HG03060 (cell line): ENCODE results near the gene ALDH9A1.
"Not testable (repeated sequence)": the region's sequence is repeated elsewhere in the genome, so short reads cannot be mapped to it uniquely, and the experiment has no call there.

ENCODE experiments used
- ATAC-seq: cut with Tn5 transposase; IDR thresholded peaks from one replicate; pipeline ENCODE4 v1.9.1; 2021; ENCODE audit warnings: low read depth, moderate number of reproducible peaks; ENCODE audit not compliant: unreplicated experiment

ALDH9A1 gene

DNA sequence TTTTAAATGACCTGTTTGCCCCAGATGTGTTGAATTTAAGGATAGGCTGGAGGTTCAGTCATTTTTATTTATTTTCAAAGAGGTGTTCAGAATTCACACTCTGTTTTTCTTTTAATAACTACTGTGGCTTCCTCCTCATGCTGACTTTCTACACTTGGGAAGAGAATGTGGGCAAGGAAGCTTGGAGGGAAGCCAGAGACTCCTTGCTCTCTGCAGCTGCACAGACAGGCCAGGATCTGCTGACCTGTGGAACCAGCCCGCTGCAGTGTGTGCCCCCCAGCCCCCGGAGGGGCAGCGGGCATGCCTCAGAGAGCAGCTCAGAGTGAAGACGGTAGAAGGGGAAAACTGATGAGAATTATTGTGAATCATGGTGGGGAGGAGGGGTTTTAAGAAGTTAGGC, 50.4 kb downstream of the ALDH9A1 start:
- ATAC-seq: no peak

DNA sequence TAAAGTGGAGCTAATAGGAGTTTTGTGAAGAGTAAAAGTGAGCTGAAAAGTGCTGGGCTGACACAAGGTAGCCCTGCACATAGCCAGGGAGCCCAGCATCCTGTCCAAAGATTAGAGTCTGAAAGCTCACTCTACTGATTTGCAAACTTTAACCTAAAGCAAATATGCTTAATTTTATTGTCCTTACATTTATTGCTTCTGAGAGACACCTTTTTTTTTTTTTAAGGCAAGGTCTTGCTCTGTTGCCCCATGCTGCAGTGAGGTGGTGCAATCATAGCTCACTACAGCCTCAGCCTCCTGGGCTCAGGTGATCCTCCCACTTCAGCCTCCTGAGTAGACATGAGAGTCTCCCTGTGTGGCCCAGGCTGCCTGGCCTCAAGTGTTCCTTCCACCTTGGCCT, 50.8 kb downstream of the ALDH9A1 start:
- no peak for ATAC-seq

DNA sequence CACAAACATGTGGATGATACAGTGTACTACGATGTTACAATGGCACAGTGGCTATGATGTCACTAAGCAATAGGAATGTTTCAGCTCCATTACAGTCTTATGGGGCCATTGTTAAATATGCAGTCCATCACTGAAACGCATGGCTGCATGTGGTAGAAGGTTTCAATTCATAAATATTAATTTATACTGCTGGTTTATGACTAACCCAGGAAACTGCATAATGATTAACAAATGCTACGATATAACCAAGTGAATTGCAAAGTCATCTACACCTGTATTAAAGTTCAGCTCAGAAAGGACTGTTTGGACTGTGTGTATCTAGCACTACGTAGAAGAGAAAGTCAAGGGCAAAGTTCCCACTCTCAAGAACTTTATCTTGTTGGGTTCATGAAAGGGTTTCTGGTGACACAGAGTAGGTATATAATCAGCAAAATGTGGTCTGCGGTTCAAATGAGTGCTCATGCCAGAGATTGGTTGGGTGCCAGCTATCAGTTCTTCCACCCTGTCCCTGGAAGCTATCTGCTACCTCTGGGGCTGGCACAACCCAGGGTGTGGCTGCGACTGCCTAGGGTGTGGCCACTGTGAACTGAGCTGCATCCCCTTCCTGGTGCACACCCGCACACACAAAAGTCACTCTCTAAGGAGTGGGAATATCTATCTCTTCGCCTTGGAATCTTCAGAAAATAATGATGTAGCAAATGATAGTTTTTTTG, 52.6 kb downstream of the ALDH9A1 start:
- no peak for ATAC-seq

DNA sequence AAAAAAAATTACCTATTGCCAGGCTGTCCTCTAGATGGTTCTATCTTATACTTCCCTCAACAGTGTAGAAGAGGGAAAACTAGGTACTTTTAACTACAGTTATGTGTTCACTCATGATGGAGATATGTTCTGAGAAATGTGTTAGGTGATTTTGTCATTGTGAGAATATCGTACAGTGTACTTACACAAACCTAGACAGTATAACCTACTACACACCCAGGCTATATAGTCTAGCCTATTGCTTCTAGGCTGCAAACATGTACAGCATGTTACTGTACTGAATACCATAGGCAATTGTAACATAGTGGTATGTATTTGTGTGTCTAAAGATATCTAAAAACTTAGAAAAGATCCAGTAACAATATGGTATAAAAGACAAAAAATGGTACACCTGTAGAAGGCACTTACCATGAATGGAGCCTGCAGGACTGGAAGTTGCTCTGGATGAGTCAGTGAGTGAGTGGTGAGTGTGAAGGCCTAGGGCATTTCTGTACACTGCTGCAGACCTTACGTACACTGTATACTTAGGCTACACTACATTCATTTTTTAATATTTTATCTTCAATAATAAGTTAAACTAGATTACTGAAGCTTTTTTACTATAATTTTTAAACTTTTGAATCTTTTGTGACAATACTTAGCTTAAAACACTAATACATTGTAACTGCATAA, 54.2 kb downstream of the ALDH9A1 start:
- no peak for ATAC-seq

DNA sequence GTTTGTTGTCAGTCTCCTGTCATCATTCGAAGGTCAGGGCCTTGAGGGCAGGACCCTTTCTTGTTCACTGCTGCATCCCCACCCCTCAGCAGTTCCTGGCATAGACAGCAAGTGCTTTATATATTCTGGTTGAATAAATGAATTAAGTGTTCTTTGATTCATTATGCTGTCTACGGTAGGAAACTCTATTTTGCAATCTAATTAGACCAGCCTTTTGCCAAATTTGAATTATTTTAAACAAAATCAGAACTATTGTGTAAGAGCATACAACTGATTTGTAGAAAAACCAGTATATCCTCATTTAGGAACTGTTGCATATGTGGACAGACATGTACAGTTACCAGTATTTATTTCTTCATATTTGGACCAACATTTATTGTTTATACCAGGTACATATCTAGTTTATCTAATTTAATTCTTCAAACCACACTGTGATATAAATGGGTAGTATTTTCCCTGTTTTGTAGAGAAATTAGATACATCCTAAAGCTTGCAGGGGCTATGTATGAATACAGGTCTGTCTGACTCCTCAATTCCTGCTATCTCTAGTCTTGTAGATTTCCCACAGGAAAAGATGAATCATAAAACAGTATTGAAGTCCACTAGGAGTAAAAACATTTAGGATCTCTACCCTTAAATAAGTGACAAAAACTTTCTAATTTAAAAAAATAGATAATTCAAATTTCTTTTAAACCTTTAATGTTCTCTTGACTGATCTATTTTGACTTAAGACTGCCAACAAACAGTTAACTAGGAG, 57.0 kb downstream of the ALDH9A1 start:
- no peak for ATAC-seq

DNA sequence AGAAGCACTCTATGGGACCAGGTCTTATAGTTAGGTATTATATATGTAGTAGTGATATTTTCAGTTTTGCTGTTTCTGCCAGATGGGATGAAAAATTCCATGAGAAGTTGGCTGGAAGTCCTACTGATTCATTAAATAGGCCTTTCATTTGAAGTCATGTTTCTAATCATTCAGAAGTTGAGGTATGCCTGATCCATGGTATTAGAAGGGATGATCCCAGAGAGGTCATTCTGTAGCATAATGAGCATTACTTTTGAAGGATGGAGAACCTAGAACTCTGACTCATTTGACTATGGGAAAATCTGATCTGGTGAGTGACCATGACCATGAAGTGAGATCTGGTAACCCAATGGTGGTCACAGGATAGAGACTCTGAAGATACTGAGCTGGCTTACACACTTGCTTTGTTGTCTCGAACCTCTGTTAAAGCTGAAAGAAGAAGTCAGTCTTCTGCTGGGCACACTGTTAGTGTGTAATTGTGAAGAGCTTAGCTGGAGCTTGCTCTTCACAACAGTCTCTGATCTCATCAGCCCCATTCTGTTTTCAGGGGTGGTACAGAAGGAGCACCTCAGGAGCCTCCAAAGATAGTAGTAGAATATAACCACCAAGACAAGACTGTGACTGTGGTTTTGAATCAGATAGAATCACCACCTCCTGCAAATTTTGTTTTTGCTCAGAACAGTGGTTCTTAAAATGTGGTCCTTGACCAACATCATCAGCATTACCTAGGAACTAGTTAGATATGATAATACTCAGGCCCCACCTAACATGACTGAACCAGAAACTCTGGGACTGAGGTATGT, 58.3 kb downstream of the ALDH9A1 start:
- ATAC-seq: no peak

DNA sequence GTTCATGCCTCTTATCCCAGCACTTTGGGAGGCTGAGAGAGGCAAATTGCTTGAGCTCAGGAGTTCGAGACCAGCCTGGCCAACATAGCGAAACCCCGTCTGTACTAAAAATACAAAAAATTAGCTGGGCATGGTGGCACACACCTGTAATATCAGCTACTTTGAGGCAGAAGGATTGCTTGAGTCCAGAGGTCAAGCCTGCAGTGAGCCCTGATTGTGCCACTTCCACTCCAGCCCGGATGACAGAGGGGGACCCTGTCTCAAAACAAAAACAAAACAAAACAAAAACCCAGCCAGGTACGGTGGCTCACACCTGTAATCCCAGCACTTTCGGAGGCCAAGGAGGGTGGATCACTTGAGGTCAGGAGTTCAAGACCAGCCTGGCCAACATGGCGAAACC, 60.2 kb downstream of the ALDH9A1 start:
- ATAC-seq: not testable (repeated sequence)

DNA sequence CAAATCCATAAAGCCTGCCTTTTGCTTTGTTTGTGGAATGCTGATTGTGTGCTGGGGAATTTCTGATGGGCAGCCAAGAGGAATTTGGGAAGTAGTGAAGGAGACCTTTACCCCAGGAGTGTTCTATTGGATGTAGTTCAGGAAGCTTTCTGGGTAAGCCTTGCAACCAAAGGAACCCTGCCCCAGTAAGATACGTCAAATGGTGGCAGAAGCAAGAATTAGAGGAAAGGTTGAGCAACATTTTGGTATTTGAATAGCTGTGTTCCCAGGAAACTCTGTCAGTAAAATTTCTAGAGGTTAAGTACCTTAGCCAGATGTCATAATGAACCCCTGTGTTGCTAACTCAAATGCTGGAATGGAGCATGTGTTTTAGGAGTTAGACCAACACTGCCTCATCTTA, 60.9 kb downstream of the ALDH9A1 start:
- no peak for ATAC-seq

DNA sequence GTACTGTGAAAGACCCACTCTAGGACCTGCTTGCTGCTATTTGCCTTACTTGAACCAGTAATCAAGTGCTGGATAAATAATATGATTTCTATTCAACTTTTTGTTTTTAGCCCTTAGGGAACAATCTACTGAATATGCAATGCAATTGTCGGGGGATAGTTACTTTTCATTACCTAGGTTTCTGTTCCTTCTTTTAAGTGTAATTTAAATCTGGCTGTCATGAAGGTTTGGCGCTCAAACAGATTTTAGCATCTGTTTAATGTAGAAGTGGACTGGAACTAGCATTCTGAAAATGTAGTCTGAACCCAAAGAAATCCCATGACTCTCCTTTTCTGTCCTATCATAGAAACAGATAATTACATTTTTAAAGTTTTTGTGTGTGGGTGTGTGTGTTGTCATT, 62.5 kb downstream of the ALDH9A1 start:
- ATAC-seq: no peak

DNA sequence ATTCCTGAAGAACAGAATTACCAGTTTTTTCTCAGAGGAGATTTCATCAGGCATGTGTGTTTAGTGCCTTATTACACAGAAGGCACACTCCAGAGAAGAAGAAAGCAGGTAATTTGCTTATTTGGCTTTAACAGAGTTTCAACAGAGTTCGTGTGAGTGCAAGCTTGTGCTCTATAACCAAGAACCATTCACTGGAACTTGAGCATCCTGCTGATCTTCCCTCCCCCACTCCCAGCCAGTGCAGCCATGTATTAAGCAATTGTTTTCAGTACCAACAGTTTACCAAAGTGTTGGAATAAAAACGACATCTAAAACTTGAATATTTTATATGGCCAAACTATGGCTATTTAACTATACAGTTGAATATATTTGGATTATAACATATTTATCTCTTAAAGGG, 63.0 kb downstream of the ALDH9A1 start:
- peak; percentile 18 for ATAC-seq

DNA sequence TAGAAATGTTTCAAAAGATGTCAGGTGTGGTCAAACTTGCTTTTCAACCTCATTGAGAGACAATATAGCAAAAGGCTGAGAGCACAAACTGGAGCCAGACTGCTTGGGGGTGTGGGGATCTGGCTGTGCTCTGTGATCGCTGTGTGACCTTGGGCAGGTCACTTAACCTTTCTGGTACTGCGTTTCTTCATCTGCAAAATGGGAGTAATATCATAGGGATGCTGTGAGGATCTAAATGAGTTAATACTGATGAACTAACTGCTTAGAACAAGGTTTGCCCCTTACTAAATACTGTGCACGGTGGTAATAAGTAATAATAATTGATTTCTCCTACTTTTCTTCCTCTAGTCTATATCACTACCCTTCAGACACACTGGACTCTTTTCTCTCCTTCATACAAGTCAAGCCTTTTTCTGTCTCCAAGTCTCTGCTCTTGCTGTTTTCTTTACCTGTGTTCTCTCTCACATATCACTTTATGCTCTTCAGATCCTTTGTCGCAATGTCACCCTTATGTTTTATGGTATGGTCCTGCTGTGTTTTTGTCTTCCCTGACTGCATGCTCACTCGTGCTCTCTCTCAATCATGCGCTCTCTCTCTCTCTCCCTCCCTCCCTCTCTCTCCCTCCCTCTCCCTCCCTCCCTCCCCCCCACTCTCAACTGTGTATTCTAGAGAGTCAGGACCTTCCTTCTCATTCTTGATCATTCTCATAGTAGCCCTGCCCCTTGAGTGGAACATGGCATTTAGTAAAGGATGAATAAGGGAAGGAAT, 64.0 kb downstream of the ALDH9A1 start:
- no peak for ATAC-seq

DNA sequence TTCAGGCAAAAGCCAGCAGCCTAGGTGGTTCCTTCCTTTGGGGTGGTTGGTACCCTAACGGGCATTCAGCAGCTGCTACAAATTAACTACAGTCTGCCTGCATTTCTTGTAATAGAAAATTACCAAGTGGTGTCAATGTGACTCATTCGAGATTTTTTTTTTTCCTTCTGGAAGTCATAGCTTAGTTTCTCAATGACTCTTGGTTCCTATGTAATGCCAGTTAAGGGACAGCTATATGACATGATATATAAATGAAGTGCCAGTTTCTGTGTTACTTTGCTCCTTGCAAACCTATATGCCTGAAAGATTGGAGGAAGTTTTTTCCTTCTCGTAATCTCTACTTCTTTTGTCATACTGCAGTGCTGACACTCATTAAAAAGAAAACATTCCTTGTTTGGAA, 64.7 kb downstream of the ALDH9A1 start:
- ATAC-seq: no peak

DNA sequence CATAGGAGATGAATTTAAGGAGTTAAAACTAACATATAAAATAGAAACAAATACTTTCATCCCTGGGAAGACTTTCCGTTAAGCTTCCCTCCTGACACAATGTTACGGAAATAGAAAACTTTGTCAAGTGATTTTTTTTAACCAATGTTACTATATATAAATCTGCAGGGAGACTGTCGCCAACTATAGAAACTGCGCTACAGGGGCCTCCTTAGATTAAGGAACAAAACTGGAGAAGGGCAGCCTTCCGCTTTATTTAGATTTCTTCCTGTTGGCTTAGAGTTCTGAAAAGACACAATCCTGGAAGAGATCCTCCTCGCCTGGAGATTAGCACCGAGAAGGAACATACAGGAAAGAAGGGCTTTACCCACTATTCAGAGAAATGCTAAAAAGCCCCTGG, 65.9 kb downstream of the ALDH9A1 start:
- ATAC-seq: no peak

DNA sequence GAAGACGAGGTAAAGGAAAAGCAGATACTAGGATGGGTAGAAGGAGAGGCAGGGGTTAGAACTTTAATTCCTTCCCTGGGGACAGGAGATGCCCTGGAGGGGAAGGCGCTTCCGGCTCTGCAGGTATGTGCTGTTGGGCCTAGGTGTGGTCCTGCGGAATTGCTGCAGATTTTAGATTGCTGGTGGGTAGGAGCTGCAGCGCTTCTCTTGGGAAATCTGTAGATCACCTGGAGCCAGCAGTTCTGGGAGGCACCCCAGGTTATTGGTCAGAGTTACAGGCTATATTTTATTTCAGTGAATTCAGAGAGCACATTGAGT, 66.3 kb downstream of the ALDH9A1 start:
- ATAC-seq: no peak

DNA sequence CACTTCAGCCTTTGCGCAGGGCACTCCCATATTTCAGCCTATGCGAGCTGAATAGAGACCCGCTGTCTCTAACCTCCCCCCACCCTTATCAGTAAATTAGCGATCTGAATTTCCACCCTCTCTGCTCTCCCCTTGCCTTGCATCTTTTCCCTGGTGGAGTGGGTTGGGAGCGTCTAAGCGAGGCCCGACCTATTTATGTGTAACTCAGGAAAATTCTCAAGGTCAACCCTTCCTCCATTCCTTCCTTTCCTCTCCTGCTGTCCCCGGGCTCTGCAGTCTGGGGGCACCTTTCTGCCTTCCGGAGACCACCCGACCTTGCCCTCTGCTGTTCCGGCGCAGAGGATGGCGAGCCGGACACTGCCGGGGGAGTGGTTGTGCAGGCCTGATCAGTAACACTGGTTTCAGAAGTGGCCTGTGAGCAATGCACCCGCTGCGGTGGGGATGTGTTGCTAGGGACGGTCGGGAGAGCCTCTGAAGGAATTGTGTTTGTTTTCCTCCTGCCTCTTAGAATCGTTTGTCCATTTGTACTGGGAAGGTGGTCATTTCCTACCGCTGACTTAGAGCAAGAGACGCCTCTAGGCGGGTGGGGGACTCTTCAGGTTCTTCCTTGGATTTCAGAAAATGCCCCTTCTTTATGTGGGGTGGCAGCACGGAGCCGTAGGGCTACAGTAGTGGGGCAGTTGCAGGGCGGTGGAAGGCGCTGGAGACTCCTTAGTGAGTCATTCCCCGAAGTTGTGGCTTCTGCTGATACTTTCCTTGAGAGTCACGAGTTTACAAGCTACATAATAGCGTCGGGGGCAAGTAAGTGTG, 66.8 kb downstream of the ALDH9A1 start:
- peak; percentile 33 for ATAC-seq

DNA sequence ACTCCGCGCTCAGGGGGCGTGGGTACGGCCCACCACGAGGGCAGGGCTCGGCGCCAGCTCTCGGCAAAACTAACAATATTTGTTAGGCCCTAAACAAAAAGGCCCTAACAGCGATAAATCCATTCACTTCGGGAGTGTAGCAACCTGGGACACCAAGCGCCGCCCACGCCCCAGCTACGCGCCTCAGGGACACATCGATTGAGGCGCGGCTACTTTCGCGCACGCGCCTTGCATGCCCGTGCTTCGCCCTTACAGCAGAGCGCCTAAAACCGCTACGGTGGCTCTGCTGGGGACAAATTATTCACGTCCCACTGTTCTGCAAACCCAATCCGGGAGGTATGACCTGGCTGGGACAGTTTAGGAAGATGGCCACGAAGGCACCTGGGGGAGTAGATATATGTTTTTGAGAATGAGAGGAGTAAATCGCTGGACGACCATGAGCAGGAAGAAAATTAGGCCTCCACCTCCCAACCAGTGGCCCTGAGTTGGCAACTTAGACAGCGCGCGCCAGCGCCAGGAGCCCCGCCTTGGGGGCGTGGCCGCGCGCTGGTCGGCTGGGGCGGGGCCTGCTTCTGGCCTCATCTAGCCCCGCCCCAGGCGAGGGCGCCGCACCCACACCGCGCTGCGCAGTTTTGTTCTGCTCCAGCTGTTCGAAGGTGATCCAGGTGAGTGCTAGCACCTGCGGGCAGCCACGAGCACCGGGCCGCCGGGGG, 67.6 kb downstream of the ALDH9A1 start, which contains the start of gene MGST3:
TSS of gene MGST3 (plus strand) at position 606 of the 713 bp plus-strand sequence. CDS start 18,614 bp downstream, outside the sequence.
- peak; percentile 60 for ATAC-seq

DNA sequence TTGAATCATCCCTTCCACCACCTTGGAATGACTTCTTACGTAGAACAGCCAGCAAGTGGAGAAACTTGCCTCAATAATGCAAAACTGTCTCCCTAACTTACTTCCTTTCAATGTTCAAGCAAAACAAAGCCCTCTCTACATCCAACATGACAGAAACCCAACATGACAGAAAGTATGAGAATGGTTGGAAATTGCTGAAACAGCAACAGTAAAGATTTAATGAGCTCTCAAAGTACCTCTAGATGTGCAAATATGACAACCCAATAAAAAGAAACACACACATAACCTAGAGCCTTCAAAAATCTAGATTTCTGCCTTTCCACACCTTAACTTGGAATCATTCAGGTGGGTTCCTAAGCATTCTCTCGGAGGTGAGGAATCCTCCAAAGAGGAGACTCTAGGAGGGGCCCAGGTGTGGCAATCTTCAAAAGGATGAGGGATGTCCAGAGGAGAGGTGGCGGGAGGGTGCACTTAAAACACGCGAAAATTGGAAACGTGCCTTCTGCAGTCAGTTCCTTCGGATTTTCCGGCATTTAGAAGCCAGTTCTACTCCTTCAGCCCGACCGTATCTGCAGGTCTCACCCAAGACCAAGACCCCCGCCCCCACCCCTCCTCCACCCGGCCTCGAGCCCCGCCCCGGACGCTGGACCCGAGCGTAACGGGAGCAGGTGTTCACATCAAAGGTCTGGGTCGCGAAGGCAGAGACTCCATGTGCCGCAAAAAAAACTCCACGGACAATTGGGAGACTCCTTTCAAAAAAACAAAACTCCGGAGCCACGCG, 68.3 kb downstream of the ALDH9A1 start:
- ATAC-seq: no peak

DNA sequence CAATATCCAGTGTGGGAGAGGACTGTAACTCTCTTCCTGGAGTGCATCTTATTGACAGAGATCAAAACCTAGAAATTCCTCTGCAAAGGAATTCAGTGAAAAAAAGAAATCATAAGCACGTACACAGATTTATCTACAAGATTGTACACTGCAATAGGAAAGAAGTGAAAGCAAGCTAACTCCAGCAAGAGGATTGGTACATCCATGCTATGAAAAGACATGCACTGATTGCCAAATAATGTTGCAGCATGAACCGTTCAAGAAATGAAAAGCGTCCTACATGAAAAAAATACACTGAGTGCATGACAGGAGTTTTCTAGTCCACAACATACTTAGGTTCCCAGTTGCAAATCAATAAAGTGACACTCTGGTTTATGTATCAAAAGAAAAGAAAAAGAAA, 69.2 kb downstream of the ALDH9A1 start:
- no peak for ATAC-seq
